K562 (cell line): Measurements from ENCODE around the gene ANAPC5. TPM values are rescaled to one million over a fixed set of nuclear protein-coding genes. Genes with fewer than 3 reads are reported as not detected.

Source experiments
- AFF1 ChIP-seq, 2 experiments: fragments of 450-650 bp; IDR thresholded peaks; 2 replicates each; pipeline ENCODE4 v1.6.1; 2018; ENCODE audit warnings: mild to moderate bottlenecking in 2 of 2, low read depth in 1 of 2; ENCODE audit not compliant: partially characterized antibody in 2 of 2
- ARHGAP35 ChIP-seq: fragments of 450-650 bp; IDR thresholded peaks from 2 replicates; pipeline ENCODE4 v1.6.1; 2018; ENCODE audit not compliant: partially characterized antibody
- CBX8 ChIP-seq: fragments of 200-600 bp; sonication (generic); IDR thresholded peaks from 2 replicates; pipeline ENCODE4 v1.6.1; 2012; ENCODE audit warnings: borderline replicate concordance, mixed run types, low read depth, mild to moderate bottlenecking, moderate library complexity, mixed read lengths, low read length, control low read depth, inconsistent platforms; ENCODE audit not compliant: poor library complexity, severe bottlenecking; ENCODE audit errors: extremely low read depth
- CHD2 ChIP-seq: IDR thresholded peaks from 2 replicates; pipeline ENCODE4 v1.6.1; 2011; ENCODE audit warnings: low read depth, low read length
- CTCFL ChIP-seq: IDR thresholded peaks from 2 replicates; pipeline ENCODE4 v1.6.1; 2011; ENCODE audit warnings: borderline replicate concordance, low read depth, mild to moderate bottlenecking, moderate library complexity, low read length; ENCODE audit not compliant: insufficient read depth, poor library complexity, severe bottlenecking
- HCFC1 ChIP-seq: IDR thresholded peaks from 2 replicates; pipeline ENCODE4 v1.6.1; 2012; ENCODE audit warnings: low read depth, low read length, improper control_type of control experiment
- HDAC1 ChIP-seq, 2 experiments: fragments of 450-650 bp; IDR thresholded peaks; 2 replicates each; pipeline ENCODE4 v1.6.1; 2016 to 2017; ENCODE audit warnings: inconsistent platforms in 1 of 2, mild to moderate bottlenecking in 1 of 2, moderate library complexity in 1 of 2
- MNT ChIP-seq, 2 experiments: fragments of 450-650 bp; conservative IDR thresholded peaks; 2 replicates each; pipeline ENCODE4 v1.6.1; 2017; ENCODE audit warnings: mild to moderate bottlenecking in 2 of 2, moderate library complexity in 2 of 2
- MXI1 ChIP-seq: IDR thresholded peaks from 2 replicates; pipeline ENCODE4 v1.6.1; 2011; ENCODE audit warnings: low read depth, mild to moderate bottlenecking, improper control_type of control experiment, low read length
- NBN ChIP-seq: fragments of 450-650 bp; IDR thresholded peaks from 2 replicates; pipeline ENCODE4 v1.6.1; 2016; ENCODE audit warnings: low read depth, mild to moderate bottlenecking
- NONO ChIP-seq, 2 experiments: fragments of 200-400 bp in 1 of 2; fragments of 450-650 bp in 1 of 2; formaldehyde crosslinking in 1 of 2; IDR thresholded peaks; 2 replicates each; pipeline ENCODE4 v1.6.1; 2017; ENCODE audit warnings: low read depth in 2 of 2, mild to moderate bottlenecking in 2 of 2, moderate library complexity in 2 of 2, low read length in 1 of 2
- RAD51 ChIP-seq: fragments of 450-650 bp; IDR thresholded peaks from 2 replicates; pipeline ENCODE4 v1.7.1; 2016; ENCODE audit warnings: low read depth, mild to moderate bottlenecking, borderline replicate concordance
- RUNX1 ChIP-seq: sonication (generic); IDR thresholded peaks from 2 replicates; pipeline ENCODE4 v1.6.1; 2016; ENCODE audit warnings: antibody characterized with exemption, low read depth
- ZBTB2 ChIP-seq: fragments of 450-650 bp; IDR thresholded peaks from 2 replicates; pipeline ENCODE4 v1.6.1; 2016; ENCODE audit warnings: antibody characterized with exemption
- ZNF431 ChIP-seq: sonication (generic); formaldehyde crosslinking; IDR thresholded peaks from 2 replicates; pipeline ENCODE4 v1.8.0; 2022; ENCODE audit warnings: mild to moderate bottlenecking, missing genetic modification reagents
- ZNF707 ChIP-seq: fragments of 250-450 bp; sonication (Bioruptor Pico); conservative IDR thresholded peaks from 2 replicates; pipeline ENCODE4 v1.8.0; 2022; ENCODE audit warnings: inconsistent platforms, mild to moderate bottlenecking, moderate library complexity
- polyA plus RNA-seq, 8 experiments: library from polyadenylated mRNA; depleted of rRNA in 4 of 8; stranded (reverse) in 5 of 8; unstranded in 3 of 8; fragments of >200 nt; fragmentation: Nextera tagmentation in 2 of 8; fragmentation: Illumina TruSeq in 1 of 8; extraction: Ambion mirVana in 2 of 8; extraction: Trizol in 1 of 8; gene quantifications; 2 replicates each; pipeline versions ENCODE4 v1.2.1 to v1.2.3, GENCODE V29; 2011 to 2014; ENCODE audit warnings: inconsistent platforms in 1 of 8, missing spikeins in 1 of 8
- total RNA-seq, 7 experiments: library from RNA; depleted of rRNA in 6 of 7; stranded (reverse); fragments of >200 nt in 6 of 7; fragmentation: Illumina TruSeq in 2 of 7; extraction: Trizol in 2 of 7; gene quantifications; 2 replicates each; pipeline versions ENCODE4 v1.2.1 to v1.2.3, GENCODE V29; 2011 to 2021; ENCODE audit warnings: low replicate concordance in 1 of 7

ANAPC5 gene
- total and polyA plus RNA-seq, 9 of the 15 experiments (the other 6 are each of a cell fraction or from before 2014, with no cell fraction given) = 136 to 315 (median 197) TPM

- TF ChIP-seq CBX8 (no peak), RUNX1 (no peak), ZNF431 (peak; percentile 20; the same call in 1 of the 2 replicates), MNT (conservative IDR thresholded peaks at IDR 0.05) (peak; percentile 94 to 96), ZBTB2 (peak; percentile 99), ZNF707 (CRISPR knock-in tag) (no peak), HCFC1 (peak; percentile 79), MXI1 (peak; percentile 42; the same call in 1 of the 2 replicates), NONO (IDR thresholded peaks at IDR 0.05; ENCODE audit: low read depth in 2 of 2, low read length in 1 of 2) (peak in 1 of 2 experiments; percentile 44; a peak in 2 of 4 replicates), CTCFL (no peak), RAD51 (peak; percentile 62), ARHGAP35 (no peak), AFF1 (IDR thresholded peaks at IDR 0.05; ENCODE audit: low read depth in 1 of 2, partially characterized antibody in 2 of 2) (peak; percentile 40 to 50), HDAC1 (IDR thresholded peaks at IDR 0.05) (peak in 1 of 2 experiments; percentile 82; a peak in 2 of 4 replicates), CHD2 (peak; percentile 74), NBN (0 out of 2 replicates have a peak, but pooled peaks have one; percentile 40)
Observed at GRCh38 chr12:121399391-121400331, 47.5 kb upstream of the ANAPC5 start, which contains the start of gene RNF34 (continued).
